ENCODE measurements around the gene GPX3. TPM values are rescaled to one million over a fixed set of nuclear protein-coding genes. Genes with fewer than 3 reads are reported as not detected.

The GPX3 gene
- total RNA-seq, 1 donor from 2014 or later: 1,259 TPM

DNA sequence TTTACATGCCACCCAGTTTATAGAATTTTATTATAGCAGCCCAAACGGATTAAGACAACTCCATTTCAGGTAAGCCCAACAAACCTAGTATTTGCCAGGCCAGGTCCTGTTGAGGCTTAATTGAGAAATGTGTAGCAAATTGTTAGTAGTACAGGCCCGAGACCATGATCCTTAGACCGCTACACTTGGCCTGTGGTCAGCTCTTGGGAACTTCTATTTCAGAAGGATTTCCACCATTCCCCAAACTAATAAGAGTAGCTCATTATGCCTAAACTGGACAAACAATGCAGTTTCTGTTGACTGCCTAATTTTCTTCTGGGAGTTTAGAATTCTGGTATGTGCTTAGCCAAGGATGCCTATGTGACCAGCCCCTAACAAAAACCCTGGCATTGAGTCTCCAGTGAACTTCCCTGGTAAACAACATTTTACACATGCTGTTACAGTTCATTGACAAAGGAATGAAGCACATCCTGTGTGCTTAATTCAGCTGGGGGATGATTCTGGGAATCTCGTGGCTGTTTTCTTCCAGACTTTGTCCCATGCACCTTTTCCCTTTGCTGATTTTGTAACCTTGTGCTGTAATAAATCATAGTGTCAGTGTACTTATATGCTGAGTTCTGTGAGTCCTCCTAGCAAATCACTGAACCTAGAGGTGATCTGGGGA is 5.6 kb upstream of the GPX3 start:
- H3K36me3 ChIP-seq: no peaks in the 10 kb centered on the region
- no peaks in the 10 kb centered on the region for H3K9me3 ChIP-seq
- ATAC-seq (no peak), DNase-seq (no peak)
- intact Hi-C loops (cut with DNase I): no loop called here
- peaks cover 31% of the 10 kb centered on the region for H3K4me1 ChIP-seq
- H3K4me3 ChIP-seq: no peak overlapping the region
- TF ChIP-seq, protein P1, sequence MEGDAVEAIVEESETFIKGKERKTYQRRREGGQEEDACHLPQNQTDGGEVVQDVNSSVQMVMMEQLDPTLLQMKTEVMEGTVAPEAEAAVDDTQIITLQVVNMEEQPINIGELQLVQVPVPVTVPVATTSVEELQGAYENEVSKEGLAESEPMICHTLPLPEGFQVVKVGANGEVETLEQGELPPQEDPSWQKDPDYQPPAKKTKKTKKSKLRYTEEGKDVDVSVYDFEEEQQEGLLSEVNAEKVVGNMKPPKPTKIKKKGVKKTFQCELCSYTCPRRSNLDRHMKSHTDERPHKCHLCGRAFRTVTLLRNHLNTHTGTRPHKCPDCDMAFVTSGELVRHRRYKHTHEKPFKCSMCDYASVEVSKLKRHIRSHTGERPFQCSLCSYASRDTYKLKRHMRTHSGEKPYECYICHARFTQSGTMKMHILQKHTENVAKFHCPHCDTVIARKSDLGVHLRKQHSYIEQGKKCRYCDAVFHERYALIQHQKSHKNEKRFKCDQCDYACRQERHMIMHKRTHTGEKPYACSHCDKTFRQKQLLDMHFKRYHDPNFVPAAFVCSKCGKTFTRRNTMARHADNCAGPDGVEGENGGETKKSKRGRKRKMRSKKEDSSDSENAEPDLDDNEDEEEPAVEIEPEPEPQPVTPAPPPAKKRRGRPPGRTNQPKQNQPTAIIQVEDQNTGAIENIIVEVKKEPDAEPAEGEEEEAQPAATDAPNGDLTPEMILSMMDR (IDR thresholded peaks at IDR 0.05): no peak
- H3K27ac ChIP-seq: peak overlapping the region; percentile 39
- H3K27me3 ChIP-seq: no peaks in the 10 kb centered on the region

GRCh38 chr5:151015974-151016587 is 4.3 kb upstream of the GPX3 start:
- TF ChIP-seq, protein P1 (IDR thresholded peaks at IDR 0.05): no peak
- ATAC-seq (no peak), DNase-seq (no peak)
- no peak overlapping the region for H3K4me3 ChIP-seq
- intact Hi-C loops (cut with DNase I): no loop called here
- H3K4me1 ChIP-seq: peaks cover 35% of the 10 kb centered on the region
- no peaks in the 10 kb centered on the region for H3K9me3 ChIP-seq
- no peaks in the 10 kb centered on the region for H3K27me3 ChIP-seq
- H3K27ac ChIP-seq: no peak overlapping the region
- H3K36me3 ChIP-seq: no peaks in the 10 kb centered on the region

DNA sequence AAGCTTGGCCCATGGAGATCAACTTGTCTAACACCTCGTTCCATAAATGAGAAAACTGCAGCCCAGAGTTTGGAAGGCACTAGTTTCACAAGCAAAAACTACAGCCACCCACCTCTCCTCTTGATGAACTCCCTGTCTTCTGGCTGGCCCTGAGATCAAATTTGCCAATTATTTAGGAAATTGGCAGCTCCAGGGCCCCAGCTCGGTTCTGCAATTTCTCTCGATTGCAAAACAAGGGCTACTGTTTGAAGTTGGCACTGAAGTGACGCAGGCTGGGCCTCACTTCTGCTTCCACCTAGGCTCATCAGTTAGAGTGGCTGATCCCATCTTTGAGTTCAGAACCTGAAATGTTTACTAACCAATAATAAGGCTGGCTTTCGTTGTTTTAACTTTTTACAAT is 3.7 kb upstream of the GPX3 start:
- ATAC-seq: peak; percentile 45
- Histone ChIP-seq H3K9me3 (no peaks in the 10 kb centered on the region), H3K36me3 (no peaks in the 10 kb centered on the region), H3K27me3 (no peaks in the 10 kb centered on the region), H3K4me3 (no peak overlapping the region), H3K4me1 (peaks cover 35% of the 10 kb centered on the region), H3K27ac (peak overlapping the region; percentile 25)
- intact Hi-C loops (cut with DNase I): no loop called here
- DNase-seq: no peak
- TF ChIP-seq, protein P1 (IDR thresholded peaks at IDR 0.05): no peak

DNA sequence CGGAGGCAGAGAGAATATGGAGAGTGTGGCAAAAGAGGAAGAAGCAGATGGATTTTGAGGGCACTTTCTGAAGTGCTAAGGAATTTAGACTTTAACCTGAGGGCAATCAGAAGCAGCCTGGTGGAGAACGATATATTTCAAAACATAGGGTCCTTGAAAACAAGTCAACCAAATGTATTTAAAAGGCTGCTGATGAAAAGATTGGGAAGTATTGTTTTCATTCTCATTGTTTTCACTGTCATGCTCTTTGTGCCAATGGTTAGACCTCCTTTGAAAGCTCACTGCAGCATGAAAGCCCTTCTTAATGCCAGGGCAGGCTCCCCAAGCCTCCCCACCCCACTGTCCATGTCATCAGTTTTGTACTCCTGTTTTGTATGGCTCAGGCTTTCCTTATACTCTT is 2.5 kb upstream of the GPX3 start:
- H3K27me3 ChIP-seq: no peaks in the 10 kb centered on the region
- TF ChIP-seq, protein P1 (IDR thresholded peaks at IDR 0.05): no peak
- no peaks in the 10 kb centered on the region for H3K9me3 ChIP-seq
- DNase-seq: no peak
- intact Hi-C loops (cut with DNase I): no loop called here
- H3K4me3 ChIP-seq: no peak overlapping the region
- peaks cover 5% of the 10 kb centered on the region for H3K36me3 ChIP-seq
- peaks cover 35% of the 10 kb centered on the region for H3K4me1 ChIP-seq
- H3K27ac ChIP-seq: no peak overlapping the region
- no peak for ATAC-seq

DNA sequence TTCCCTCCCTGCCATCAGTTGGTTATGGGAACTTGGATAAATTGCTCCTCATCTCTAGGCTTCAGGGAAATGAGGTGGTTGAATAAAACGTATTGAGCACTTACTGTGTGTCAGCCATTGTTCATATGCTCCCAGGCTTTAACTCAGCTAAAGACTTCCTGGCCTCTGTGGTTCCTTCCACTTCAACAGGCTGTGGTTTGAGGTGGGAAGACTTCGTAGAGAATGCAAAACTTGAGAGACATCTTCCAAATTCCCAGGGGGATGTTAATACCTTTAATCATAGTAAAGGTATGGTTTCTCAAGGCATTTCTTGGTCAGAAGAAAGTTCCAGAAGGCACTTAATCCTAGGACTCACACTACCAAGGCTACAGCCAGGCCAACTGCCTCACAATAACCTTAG is 1.5 kb upstream of the GPX3 start:
- intact Hi-C loops (cut with DNase I): no loop called here
- Histone ChIP-seq H3K4me1 (peaks cover 36% of the 10 kb centered on the region), H3K4me3 (no peak overlapping the region), H3K36me3 (peaks cover 6% of the 10 kb centered on the region), H3K27ac (peak overlapping the region; percentile 97), H3K27me3 (no peaks in the 10 kb centered on the region), H3K9me3 (no peaks in the 10 kb centered on the region)
- DNase-seq: no peak
- ATAC-seq: no peak
- TF ChIP-seq, protein P1 (IDR thresholded peaks at IDR 0.05): no peak
